HEK293 (cell line): ENCODE data around the gene TOM1.

Experiments
- CTCF ChIA-PET: fragments of 350-600 bp; formaldehyde crosslinking; extraction: SDS; loops from one replicate; lab custom pipeline; 2021; ENCODE audit warnings: antibody characterized with exemption; lab: Yijun Ruan, JAX
- POLR2A ChIA-PET: fragments of 300-600 bp; formaldehyde crosslinking; extraction: SDS; loops from one replicate; lab custom pipeline; 2020; ENCODE audit warnings: antibody characterized with exemption, inconsistent platforms; lab: Yijun Ruan, JAX
- H3K27ac ChIP-seq: fragments of 200-500 bp; sonication (Bioruptor generic); 2 replicates; pipeline ENCODE4 v1.5.1; 2014; ENCODE audit warnings: low read depth, low read length, control low read depth, inconsistent platforms; ENCODE audit errors: extremely low read depth
- H3K36me3 ChIP-seq, 2 experiments: fragments of 200-500 bp in 1 of 2; sonication (Bioruptor generic) in 1 of 2; 1 replicate in 1 of 2; 2 replicates in 1 of 2; pipeline ENCODE4 v1.5.1; 2014 to 2017; ENCODE audit warnings: inconsistent platforms in 2 of 2, low read length in 2 of 2; ENCODE audit not compliant: control insufficient read depth in 2 of 2, insufficient read depth in 1 of 2
- H3K4me1 ChIP-seq: fragments of 200-500 bp; sonication (Bioruptor generic); 2 replicates; pipeline ENCODE4 v1.5.1; 2014; ENCODE audit warnings: mild to moderate bottlenecking, low read length, inconsistent platforms; ENCODE audit not compliant: control insufficient read depth, insufficient read depth
- H3K4me3 ChIP-seq: 2 replicates; pipeline ENCODE4 v1.5.1; 2011; ENCODE audit warnings: low read depth, mild to moderate bottlenecking, control low read depth, low read length, moderate library complexity
- H3K9me3 ChIP-seq: fragments of 200-500 bp; sonication (Bioruptor generic); 2 replicates; pipeline ENCODE4 v1.5.1; 2014; ENCODE audit warnings: low read depth, low read length, inconsistent platforms; ENCODE audit not compliant: control insufficient read depth, insufficient read depth
- ELK4 ChIP-seq: IDR thresholded peaks from 2 replicates; pipeline ENCODE4 v1.6.1; 2011; ENCODE audit warnings: mild to moderate bottlenecking, low read depth, low read length, borderline replicate concordance
- GLIS1 ChIP-seq: fragments of 450-650 bp; formaldehyde crosslinking; IDR thresholded peaks from 2 replicates; pipeline ENCODE4 v1.5.1; 2016; ENCODE audit warnings: missing biosample characterization, missing genetic modification characterization
- KLF1 ChIP-seq: fragments of 450-650 bp; formaldehyde crosslinking; IDR thresholded peaks from 2 replicates; pipeline ENCODE4 v1.5.1; 2016; ENCODE audit warnings: missing biosample characterization, missing genetic modification characterization
- MEIS1 ChIP-seq: sonication (generic); formaldehyde crosslinking; IDR thresholded peaks from 2 replicates; pipeline ENCODE4 v1.8.1; 2022; ENCODE audit warnings: missing genetic modification reagents, mild to moderate bottlenecking, borderline replicate concordance
- SP2 ChIP-seq: fragments of 450-650 bp; formaldehyde crosslinking; IDR thresholded peaks from 2 replicates; pipeline ENCODE4 v1.5.1; 2016; ENCODE audit warnings: missing biosample characterization, missing genetic modification characterization
- TCF7L2 ChIP-seq: IDR thresholded peaks from 2 replicates; pipeline ENCODE4 v1.6.1; 2011; ENCODE audit warnings: low read depth, mild to moderate bottlenecking, inconsistent platforms, low read length, moderate library complexity, borderline replicate concordance
- ZBTB20 ChIP-seq: fragments of 450-650 bp; formaldehyde crosslinking; IDR thresholded peaks from 2 replicates; pipeline ENCODE4 v1.5.1; 2016; ENCODE audit warnings: missing biosample characterization, missing genetic modification characterization
- ZEB2 ChIP-seq: fragments of 450-650 bp; formaldehyde crosslinking; IDR thresholded peaks from 2 replicates; pipeline ENCODE4 v1.5.1; 2016; ENCODE audit warnings: missing biosample characterization, missing genetic modification characterization
- ZFHX2 ChIP-seq: fragments of 450-650 bp; formaldehyde crosslinking; conservative IDR thresholded peaks from 2 replicates; pipeline ENCODE4 v1.5.1; 2016; ENCODE audit warnings: missing biosample characterization, missing genetic modification characterization
- ZNF138 ChIP-seq: fragments of 450-650 bp; formaldehyde crosslinking; IDR thresholded peaks from 2 replicates; pipeline ENCODE4 v1.5.1; 2016; ENCODE audit warnings: missing biosample characterization, missing genetic modification characterization, borderline replicate concordance
- ZNF157 ChIP-seq: fragments of 450-650 bp; formaldehyde crosslinking; IDR thresholded peaks from 2 replicates; pipeline ENCODE4 v1.5.1; 2016; ENCODE audit warnings: missing biosample characterization, missing genetic modification characterization
- ZNF433 ChIP-seq: fragments of 450-650 bp; formaldehyde crosslinking; IDR thresholded peaks from 2 replicates; pipeline ENCODE4 v1.5.1; 2016; ENCODE audit warnings: missing biosample characterization, missing genetic modification characterization, low read depth
- ZNF488 ChIP-seq: fragments of 450-650 bp; formaldehyde crosslinking; IDR thresholded peaks from 2 replicates; pipeline ENCODE4 v1.5.1; 2016; ENCODE audit warnings: missing biosample characterization, missing genetic modification characterization
- ZNF549 ChIP-seq: fragments of 450-650 bp; IDR thresholded peaks from 2 replicates; pipeline ENCODE4 v1.5.1; 2018; ENCODE audit warnings: missing biosample characterization, missing genetic modification characterization, mild to moderate bottlenecking, inconsistent platforms, moderate library complexity
- ZNF621 ChIP-seq: fragments of 450-650 bp; formaldehyde crosslinking; IDR thresholded peaks from 2 replicates; pipeline ENCODE4 v1.5.1; 2017; ENCODE audit warnings: missing biosample characterization, missing genetic modification characterization
- ZNF692 ChIP-seq: fragments of 450-650 bp; formaldehyde crosslinking; IDR thresholded peaks from 2 replicates; pipeline ENCODE4 v1.5.1; 2016; ENCODE audit warnings: missing biosample characterization, missing genetic modification characterization
- ZNF777 ChIP-seq: fragments of 450-650 bp; formaldehyde crosslinking; IDR thresholded peaks from 2 replicates; pipeline ENCODE4 v1.5.1; 2017; ENCODE audit warnings: missing biosample characterization, missing genetic modification characterization, borderline replicate concordance
- ZXDB ChIP-seq: fragments of 450-650 bp; formaldehyde crosslinking; IDR thresholded peaks from 2 replicates; pipeline ENCODE4 v1.5.1; 2016; ENCODE audit warnings: missing biosample characterization, missing genetic modification characterization
- TF ChIP-seq, protein P1 (sequence below): fragments of 450-650 bp; formaldehyde crosslinking; IDR thresholded peaks from 2 replicates; pipeline ENCODE4 v1.5.1; 2016; ENCODE audit warnings: missing biosample characterization, missing genetic modification characterization
- TF ChIP-seq, protein P2 (sequence below): fragments of 450-650 bp; formaldehyde crosslinking; conservative IDR thresholded peaks from 2 replicates; pipeline ENCODE4 v1.5.1; 2016; ENCODE audit warnings: low read depth, missing biosample characterization, missing genetic modification characterization
- TF ChIP-seq, protein P3 (sequence below): fragments of 450-650 bp; formaldehyde crosslinking; IDR thresholded peaks from 2 replicates; pipeline ENCODE4 v1.5.1; 2016; ENCODE audit warnings: missing biosample characterization, missing genetic modification characterization

Gene TOM1

DNA sequence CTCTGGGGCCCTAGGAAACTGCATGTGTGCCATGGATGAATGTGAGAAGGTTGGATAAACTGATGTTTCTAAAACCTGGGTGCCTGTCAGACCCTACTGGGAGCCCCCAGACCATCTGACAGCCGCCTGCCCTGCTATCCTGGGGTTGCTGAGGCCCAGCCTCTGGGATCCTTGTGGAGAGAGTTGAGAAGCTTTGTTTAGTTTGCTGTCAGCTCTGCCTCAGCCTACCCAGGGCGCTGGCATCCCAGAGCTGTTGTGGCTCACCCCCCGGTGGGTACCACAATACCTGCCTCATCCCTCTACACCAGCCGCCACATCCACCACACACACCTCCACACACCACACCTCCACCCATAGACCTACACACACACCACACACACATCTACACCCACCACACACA, 42.7 kb downstream of the TOM1 start:
- CTCF ChIA-PET: no interaction called here
- no peak for TF ChIP-seq TCF7L2
- TF ChIP-seq ZNF549 (tag by site-specific recombination): no peak
- TF ChIP-seq ZNF692 (tag by site-specific recombination): no peak
- no peak for TF ChIP-seq ZNF488 (tag by site-specific recombination)
- no peak for TF ChIP-seq ZNF138
- no peak for TF ChIP-seq MEIS1
- TF ChIP-seq ZNF621 (tag by site-specific recombination): no peak
- TF ChIP-seq KLF1 (tag by site-specific recombination): no peak
- no peak for TF ChIP-seq SP2 (tag by site-specific recombination)
- TF ChIP-seq GLIS1 (tag by site-specific recombination): no peak
- TF ChIP-seq ZNF777 (tag by site-specific recombination): no peak
- TF ChIP-seq ZNF433 (tag by site-specific recombination): no peak
- TF ChIP-seq, all 188 proteins: peak for 0
- H3K4me1 ChIP-seq: no peaks in the 10 kb centered on the region
- H3K4me3 ChIP-seq: no peak overlapping the region
- H3K36me3 ChIP-seq: peaks cover 12 to 72% of the 10 kb centered on the region in 2 experiments; a peak in 2 of 3 replicates
- POLR2A ChIA-PET: no interaction called here
- H3K27ac ChIP-seq: no peak overlapping the region
- H3K9me3 ChIP-seq: no peaks in the 10 kb centered on the region

- CTCF ChIA-PET: no interaction called here
- TF ChIP-seq ZNF157: peak; percentile 76
- TF ChIP-seq ELK4: no peak
- TF ChIP-seq, protein P1, sequence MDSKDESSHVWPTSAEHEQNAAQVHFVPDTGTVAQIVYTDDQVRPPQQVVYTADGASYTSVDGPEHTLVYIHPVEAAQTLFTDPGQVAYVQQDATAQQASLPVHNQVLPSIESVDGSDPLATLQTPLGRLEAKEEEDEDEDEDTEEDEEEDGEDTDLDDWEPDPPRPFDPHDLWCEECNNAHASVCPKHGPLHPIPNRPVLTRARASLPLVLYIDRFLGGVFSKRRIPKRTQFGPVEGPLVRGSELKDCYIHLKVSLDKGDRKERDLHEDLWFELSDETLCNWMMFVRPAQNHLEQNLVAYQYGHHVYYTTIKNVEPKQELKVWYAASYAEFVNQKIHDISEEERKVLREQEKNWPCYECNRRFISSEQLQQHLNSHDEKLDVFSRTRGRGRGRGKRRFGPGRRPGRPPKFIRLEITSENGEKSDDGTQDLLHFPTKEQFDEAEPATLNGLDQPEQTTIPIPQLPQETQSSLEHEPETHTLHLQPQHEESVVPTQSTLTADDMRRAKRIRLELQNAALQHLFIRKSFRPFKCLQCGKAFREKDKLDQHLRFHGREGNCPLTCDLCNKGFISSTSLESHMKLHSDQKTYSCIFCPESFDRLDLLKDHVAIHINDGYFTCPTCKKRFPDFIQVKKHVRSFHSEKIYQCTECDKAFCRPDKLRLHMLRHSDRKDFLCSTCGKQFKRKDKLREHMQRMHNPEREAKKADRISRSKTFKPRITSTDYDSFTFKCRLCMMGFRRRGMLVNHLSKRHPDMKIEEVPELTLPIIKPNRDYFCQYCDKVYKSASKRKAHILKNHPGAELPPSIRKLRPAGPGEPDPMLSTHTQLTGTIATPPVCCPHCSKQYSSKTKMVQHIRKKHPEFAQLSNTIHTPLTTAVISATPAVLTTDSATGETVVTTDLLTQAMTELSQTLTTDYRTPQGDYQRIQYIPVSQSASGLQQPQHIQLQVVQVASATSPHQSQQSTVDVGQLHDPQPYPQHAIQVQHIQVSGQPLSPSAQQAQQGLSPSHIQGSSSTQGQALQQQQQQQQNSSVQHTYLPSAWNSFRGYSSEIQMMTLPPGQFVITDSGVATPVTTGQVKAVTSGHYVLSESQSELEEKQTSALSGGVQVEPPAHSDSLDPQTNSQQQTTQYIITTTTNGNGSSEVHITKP (tag by site-specific recombination): no peak
- no peak for TF ChIP-seq ZNF138
- TF ChIP-seq ZEB2 (tag by site-specific recombination): peak; percentile 74
- TF ChIP-seq, protein P2, sequence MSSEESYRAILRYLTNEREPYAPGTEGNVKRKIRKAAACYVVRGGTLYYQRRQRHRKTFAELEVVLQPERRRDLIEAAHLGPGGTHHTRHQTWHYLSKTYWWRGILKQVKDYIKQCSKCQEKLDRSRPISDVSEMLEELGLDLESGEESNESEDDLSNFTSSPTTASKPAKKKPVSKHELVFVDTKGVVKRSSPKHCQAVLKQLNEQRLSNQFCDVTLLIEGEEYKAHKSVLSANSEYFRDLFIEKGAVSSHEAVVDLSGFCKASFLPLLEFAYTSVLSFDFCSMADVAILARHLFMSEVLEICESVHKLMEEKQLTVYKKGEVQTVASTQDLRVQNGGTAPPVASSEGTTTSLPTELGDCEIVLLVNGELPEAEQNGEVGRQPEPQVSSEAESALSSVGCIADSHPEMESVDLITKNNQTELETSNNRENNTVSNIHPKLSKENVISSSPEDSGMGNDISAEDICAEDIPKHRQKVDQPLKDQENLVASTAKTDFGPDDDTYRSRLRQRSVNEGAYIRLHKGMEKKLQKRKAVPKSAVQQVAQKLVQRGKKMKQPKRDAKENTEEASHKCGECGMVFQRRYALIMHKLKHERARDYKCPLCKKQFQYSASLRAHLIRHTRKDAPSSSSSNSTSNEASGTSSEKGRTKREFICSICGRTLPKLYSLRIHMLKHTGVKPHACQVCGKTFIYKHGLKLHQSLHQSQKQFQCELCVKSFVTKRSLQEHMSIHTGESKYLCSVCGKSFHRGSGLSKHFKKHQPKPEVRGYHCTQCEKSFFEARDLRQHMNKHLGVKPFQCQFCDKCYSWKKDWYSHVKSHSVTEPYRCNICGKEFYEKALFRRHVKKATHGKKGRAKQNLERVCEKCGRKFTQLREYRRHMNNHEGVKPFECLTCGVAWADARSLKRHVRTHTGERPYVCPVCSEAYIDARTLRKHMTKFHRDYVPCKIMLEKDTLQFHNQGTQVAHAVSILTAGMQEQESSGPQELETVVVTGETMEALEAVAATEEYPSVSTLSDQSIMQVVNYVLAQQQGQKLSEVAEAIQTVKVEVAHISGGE (tag by site-specific recombination): no peak
- TF ChIP-seq ZBTB20: no peak
- TF ChIP-seq ZFHX2 (tag by site-specific recombination): peak; percentile 98
- TF ChIP-seq, protein P3, sequence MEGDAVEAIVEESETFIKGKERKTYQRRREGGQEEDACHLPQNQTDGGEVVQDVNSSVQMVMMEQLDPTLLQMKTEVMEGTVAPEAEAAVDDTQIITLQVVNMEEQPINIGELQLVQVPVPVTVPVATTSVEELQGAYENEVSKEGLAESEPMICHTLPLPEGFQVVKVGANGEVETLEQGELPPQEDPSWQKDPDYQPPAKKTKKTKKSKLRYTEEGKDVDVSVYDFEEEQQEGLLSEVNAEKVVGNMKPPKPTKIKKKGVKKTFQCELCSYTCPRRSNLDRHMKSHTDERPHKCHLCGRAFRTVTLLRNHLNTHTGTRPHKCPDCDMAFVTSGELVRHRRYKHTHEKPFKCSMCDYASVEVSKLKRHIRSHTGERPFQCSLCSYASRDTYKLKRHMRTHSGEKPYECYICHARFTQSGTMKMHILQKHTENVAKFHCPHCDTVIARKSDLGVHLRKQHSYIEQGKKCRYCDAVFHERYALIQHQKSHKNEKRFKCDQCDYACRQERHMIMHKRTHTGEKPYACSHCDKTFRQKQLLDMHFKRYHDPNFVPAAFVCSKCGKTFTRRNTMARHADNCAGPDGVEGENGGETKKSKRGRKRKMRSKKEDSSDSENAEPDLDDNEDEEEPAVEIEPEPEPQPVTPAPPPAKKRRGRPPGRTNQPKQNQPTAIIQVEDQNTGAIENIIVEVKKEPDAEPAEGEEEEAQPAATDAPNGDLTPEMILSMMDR (tag by site-specific recombination): 0 out of 2 replicates have a peak, but pooled peaks have one; percentile 21
- no peak for TF ChIP-seq ZXDB (tag by site-specific recombination)
Measured at GRCh38 chr22:35343664-35344550, 44.2 kb downstream of the TOM1 start.

More at GRCh38 chr22:35343664-35344550, 44.2 kb downstream of the TOM1 start:
- Histone ChIP-seq H3K9me3 (no peaks in the 10 kb centered on the region), H3K36me3 (peaks cover 12 to 65% of the 10 kb centered on the region in 2 experiments; a peak in 2 of 3 replicates), H3K4me3 (no peak overlapping the region), H3K27ac (no peak overlapping the region), H3K4me1 (no peaks in the 10 kb centered on the region)
- POLR2A ChIA-PET: no interaction called here
